ENCODE data around the gene AUTS2. TPM values are rescaled to one million over a fixed set of nuclear protein-coding genes. Genes with fewer than 3 reads are reported as not detected.

AUTS2 gene
- total and polyA plus RNA-seq, 2 of the 8 experiments (the other 6 are each of a cell fraction or from before 2014, with no cell fraction given) = 25.9 to 101 TPM

DNA sequence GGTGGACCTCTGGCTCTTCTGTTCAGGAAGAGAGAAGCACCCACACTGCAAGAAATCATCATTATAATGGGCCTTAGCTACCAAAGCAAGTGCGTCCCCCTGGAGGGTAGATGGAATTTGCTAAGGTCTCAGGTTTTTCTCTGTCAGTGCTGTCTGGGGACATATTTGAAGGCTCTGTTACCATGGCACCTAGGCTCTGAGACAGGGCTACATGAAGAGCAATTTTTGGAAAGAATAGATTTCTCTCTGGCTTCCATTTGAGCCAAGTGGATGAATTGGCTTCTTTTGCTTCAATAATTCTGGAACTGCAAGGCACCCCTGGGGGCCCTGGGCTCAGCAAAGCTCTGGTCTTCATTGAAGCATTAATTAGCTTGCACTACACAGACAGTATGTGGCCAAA is 1184.5 kb downstream of the AUTS2 start:
- Histone ChIP-seq H3K9ac (replicated peaks in 1 of 4; ENCODE audit: extremely low read depth in 1 of 4, low read depth in 3 of 4, low read length in 3 of 4) (no peak overlapping the region), H3K79me2 (ENCODE audit: control insufficient read depth in 1 of 2, insufficient read depth in 2 of 2, low read length in 2 of 2) (peaks cover 0 to 3% of the 10 kb centered on the region in 2 experiments; a peak in 2 of 4 replicates), H4K91ac (replicated peaks; ENCODE audit: insufficient read length, low read length) (no peak overlapping the region), H3K56ac (replicated peaks; ENCODE audit: insufficient read length, low read depth, low read length) (no peak overlapping the region), H3K23me2 (ENCODE audit: low read depth, low read length) (no peaks in the 10 kb centered on the region), H3K18ac (ENCODE audit: extremely low read depth, low read length) (no peak overlapping the region), H3K4me2 (ENCODE audit: insufficient read depth in 1 of 2, low read depth in 2 of 2, low read length in 2 of 2) (no peak overlapping the region), H2BK20ac (ENCODE audit: low read length) (no peak overlapping the region), H2AFZ (ENCODE audit: low read length) (no peak overlapping the region), H3K4me1 (replicated peaks in 1 of 4; ENCODE audit: control insufficient read depth in 3 of 4, insufficient read depth in 4 of 4, low read length in 3 of 4) (no peaks in the 10 kb centered on the region), H3K79me1 (ENCODE audit: low read depth, low read length) (peaks cover 2% of the 10 kb centered on the region; the same call in 1 of the 2 replicates), H2BK12ac (ENCODE audit: low read depth, low read length) (no peak overlapping the region), H3K4me3 (ENCODE audit: extremely low read depth in 1 of 4, insufficient read depth in 2 of 4, low read depth in 3 of 4, low read length in 4 of 4) (no peak overlapping the region), H2BK15ac (ENCODE audit: low read length) (no peak overlapping the region), H4K8ac (ENCODE audit: extremely low read depth, insufficient read depth, low read length) (no peak overlapping the region), H3K4ac (replicated peaks; ENCODE audit: insufficient read length, low read depth, low read length) (no peak overlapping the region), H2BK120ac (replicated peaks; ENCODE audit: low read depth, low read length) (no peak overlapping the region), H2BK5ac (ENCODE audit: low read depth, low read length) (no peak overlapping the region), H4K20me1 (replicated peaks in 1 of 2; ENCODE audit: control insufficient read depth in 1 of 2, insufficient read depth in 2 of 2, low read length in 2 of 2) (peaks cover 0 to 8% of the 10 kb centered on the region in 2 experiments), H3K23ac (ENCODE audit: insufficient read length) (no peak overlapping the region), H3K14ac (ENCODE audit: insufficient read length) (no peak overlapping the region), H3K9me3 (ENCODE audit: insufficient read depth in 2 of 2, low read depth in 1 of 2, low read length in 1 of 2) (no peaks in the 10 kb centered on the region), H3K36me3 (ENCODE audit: control insufficient read depth in 2 of 4, insufficient read depth in 4 of 4, low read length in 3 of 4) (peaks cover 65 to 96% (median 81%) of the 10 kb centered on the region in 4 experiments), H2AK5ac (ENCODE audit: low read depth, low read length) (no peak overlapping the region), H4K5ac (ENCODE audit: insufficient read length, low read depth, low read length) (no peak overlapping the region), H3K27me3 (replicated peaks in 1 of 4; ENCODE audit: control insufficient read depth in 3 of 4, extremely low read depth in 1 of 4, insufficient read depth in 3 of 4, low read length in 3 of 4) (no peaks in the 10 kb centered on the region), H3K27ac (ENCODE audit: low read depth, low read length) (no peak overlapping the region)
- CTCF ChIA-PET (ENCODE audit: partially characterized antibody) = no interaction called here
- DNase-seq (ENCODE audit: low read depth in 1 of 2, low spot score in 2 of 2) (no peak), FAIRE-seq (no peak)
- WGBS, 2 experiments (ENCODE audit: extremely low coverage in 1 of 2, insufficient coverage in 1 of 2, insufficient read length in 1 of 2, insufficient replicate concordance in 2 of 2, low coverage in 1 of 2, low lambda C conversion rate in 2 of 2, missing lambda C conversion rate in 1 of 2) = 100% methylated on average over 1 of the region's 1 CpG; no CpG with 5 or more reads in 1 of the 2 experiments
- POLR2A ChIA-PET (ENCODE audit: partially characterized antibody) = interaction anchor here (0.7 to 2.3 kb wide), 3 partner anchors 10 to 89 kb away, joined by 3 to 6 read pairs (median 4); no protein-coding TSS in a partner anchor
- TF ChIP-seq SIN3A (conservative IDR thresholded peaks at IDR 0.05 in 1 of 2, IDR thresholded peaks at IDR 0.05 in 1 of 2; ENCODE audit: low read depth in 1 of 2, low read length in 2 of 2) (no peak), EGR1 (IDR thresholded peaks at IDR 0.05; ENCODE audit: borderline replicate concordance, low read depth, low read length) (no peak), CHD2 (IDR thresholded peaks at IDR 0.05; ENCODE audit: low read length) (no peak), JUND (IDR thresholded peaks at IDR 0.05; ENCODE audit: low read length) (no peak), PHF8 (conservative IDR thresholded peaks at IDR 0.05; ENCODE audit: low read depth, low read length) (no peak), RNF2 (IDR thresholded peaks at IDR 0.05; ENCODE audit: borderline replicate concordance, low read depth, low read length, missing control alignments, poor library complexity, severe bottlenecking) (no peak), RBBP5 (IDR thresholded peaks at IDR 0.05; ENCODE audit: borderline replicate concordance, low read depth, low read length) (no peak), TEAD4 (IDR thresholded peaks at IDR 0.05; ENCODE audit: low read depth, low read length) (no peak)
- TF ChIP-seq, protein P1, sequence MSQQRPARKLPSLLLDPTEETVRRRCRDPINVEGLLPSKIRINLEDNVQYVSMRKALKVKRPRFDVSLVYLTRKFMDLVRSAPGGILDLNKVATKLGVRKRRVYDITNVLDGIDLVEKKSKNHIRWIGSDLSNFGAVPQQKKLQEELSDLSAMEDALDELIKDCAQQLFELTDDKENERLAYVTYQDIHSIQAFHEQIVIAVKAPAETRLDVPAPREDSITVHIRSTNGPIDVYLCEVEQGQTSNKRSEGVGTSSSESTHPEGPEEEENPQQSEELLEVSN (IDR thresholded peaks at IDR 0.05) = no peak
- TF ChIP-seq, protein P2, sequence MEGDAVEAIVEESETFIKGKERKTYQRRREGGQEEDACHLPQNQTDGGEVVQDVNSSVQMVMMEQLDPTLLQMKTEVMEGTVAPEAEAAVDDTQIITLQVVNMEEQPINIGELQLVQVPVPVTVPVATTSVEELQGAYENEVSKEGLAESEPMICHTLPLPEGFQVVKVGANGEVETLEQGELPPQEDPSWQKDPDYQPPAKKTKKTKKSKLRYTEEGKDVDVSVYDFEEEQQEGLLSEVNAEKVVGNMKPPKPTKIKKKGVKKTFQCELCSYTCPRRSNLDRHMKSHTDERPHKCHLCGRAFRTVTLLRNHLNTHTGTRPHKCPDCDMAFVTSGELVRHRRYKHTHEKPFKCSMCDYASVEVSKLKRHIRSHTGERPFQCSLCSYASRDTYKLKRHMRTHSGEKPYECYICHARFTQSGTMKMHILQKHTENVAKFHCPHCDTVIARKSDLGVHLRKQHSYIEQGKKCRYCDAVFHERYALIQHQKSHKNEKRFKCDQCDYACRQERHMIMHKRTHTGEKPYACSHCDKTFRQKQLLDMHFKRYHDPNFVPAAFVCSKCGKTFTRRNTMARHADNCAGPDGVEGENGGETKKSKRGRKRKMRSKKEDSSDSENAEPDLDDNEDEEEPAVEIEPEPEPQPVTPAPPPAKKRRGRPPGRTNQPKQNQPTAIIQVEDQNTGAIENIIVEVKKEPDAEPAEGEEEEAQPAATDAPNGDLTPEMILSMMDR (IDR thresholded peaks at IDR 0.05; ENCODE audit: control extremely low read depth in 1 of 3, insufficient read depth in 1 of 3, low read depth in 1 of 3, low read length in 3 of 3) = no peak
